Aorta (tissue), 5 donors: ENCODE measurements around the gene TMEM247. TPM values are rescaled to one million over a fixed set of nuclear protein-coding genes. Genes with fewer than 3 reads are reported as not detected.

Experiments used
- ATAC-seq: fragments of 200-7000 bp; cut with Tn5 transposase; one replicate; pipeline ENCODE4 v1.9.1; 2022; ENCODE audit warnings: moderate library complexity; ENCODE audit not compliant: low FRiP score
- DNase-seq, 2 donors: peaks; one replicate each; pipeline ENCODE4 v3.0.0-alpha.2; 2020
- H3K27ac ChIP-seq, 2 donors: one replicate each; pipeline ENCODE4 v1.5.1; 2013; ENCODE audit warnings: low read length in 2 of 2, mild to moderate bottlenecking in 2 of 2, moderate library complexity in 2 of 2, control low read depth in 1 of 2, inconsistent platforms in 1 of 2, low read depth in 1 of 2
- H3K27me3 ChIP-seq, 2 donors: one replicate each; pipeline ENCODE4 v1.6.1; 2013; ENCODE audit warnings: control low read depth in 1 of 2, low read length in 1 of 2, mild to moderate bottlenecking in 1 of 2, moderate library complexity in 1 of 2; ENCODE audit not compliant: insufficient read depth in 2 of 2, control insufficient read depth in 1 of 2
- H3K36me3 ChIP-seq, 2 donors: one replicate each; pipeline ENCODE4 v1.6.1; 2013; ENCODE audit warnings: control low read depth in 1 of 2, low read length in 1 of 2, mild to moderate bottlenecking in 1 of 2; ENCODE audit not compliant: insufficient read depth in 2 of 2, control insufficient read depth in 1 of 2
- H3K4me1 ChIP-seq, 2 donors: one replicate each; pipeline ENCODE4 v1.6.1; 2013; ENCODE audit warnings: low read length in 2 of 2, control low read depth in 1 of 2, mild to moderate bottlenecking in 1 of 2, moderate library complexity in 1 of 2; ENCODE audit not compliant: insufficient read depth in 2 of 2, control insufficient read depth in 1 of 2
- H3K4me3 ChIP-seq, 2 donors: one replicate each; pipeline ENCODE4 v1.5.1; 2013; ENCODE audit warnings: low read length in 2 of 2, control low read depth in 1 of 2, mild to moderate bottlenecking in 1 of 2
- H3K9me3 ChIP-seq: one replicate; pipeline ENCODE4 v1.6.1; 2013; ENCODE audit warnings: mild to moderate bottlenecking, low read length; ENCODE audit not compliant: control insufficient read depth
- WGBS, 2 donors: extraction: QIAGEN DNeasy Blood & Tissue Kit; methylation state at CpG; one replicate each; pipeline ENCODE4 v1.1.7; 2013; 5-methylcytosine and 5-hydroxymethylcytosine counted together
- intact Hi-C, 2 donors: fragments of 100-400 bp; cut with DNase I; formaldehyde crosslinking; loops; one replicate each; pipeline versions ENCODE4 v1.14.2 to v1.15.0; 2022
- polyA plus RNA-seq, 2 donors: library from polyadenylated mRNA; stranded (reverse); fragments of 200-250 nt; gene quantifications; one replicate each; pipeline ENCODE4 v1.2.3, GENCODE V29; 2013
- total RNA-seq, 2 donors: library from RNA; stranded (reverse); fragmentation: NEBNext Ultra II Directional; extraction: Animal tissue kit (Norgen Biotek cat#: 25700); gene quantifications; one replicate each; pipeline ENCODE4 v1.2.1, GENCODE V29; 2021
- donor health status: healthy with polysubstance abuse.
- donor health status: Bipolar disorder and iron deficiency.
- donor health status: DM: no; HTN: no; CAD: no.
- donor health status: DM: no; HTN: no; CAD: no.
- donor health status: DM: yes; HTN: yes; CAD: no.

TMEM247 gene
- total and polyA plus RNA-seq, 4 donors, result not detected

DNA sequence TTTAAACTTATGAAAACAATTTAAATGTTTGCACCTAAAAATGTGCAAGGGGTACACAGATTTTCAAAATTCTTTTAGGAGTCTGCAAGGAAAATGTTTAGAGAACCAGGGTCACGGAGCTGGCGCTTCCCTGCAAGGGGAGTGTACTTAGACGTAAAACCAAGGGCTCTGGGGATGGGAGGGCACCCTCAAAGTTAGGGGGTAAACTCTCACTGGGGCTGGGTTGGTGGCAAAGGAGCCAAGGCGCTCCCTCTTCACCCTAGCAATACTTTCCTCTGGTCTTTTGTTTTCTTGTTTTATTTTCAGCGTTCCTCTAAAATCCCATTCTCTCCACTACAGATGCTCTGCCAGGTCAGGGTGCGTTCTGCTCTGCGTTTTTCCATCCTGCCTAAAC lies 20.0 kb downstream of the TMEM247 start:
- H3K4me3 ChIP-seq, result peak overlapping the region; percentile 56 to 97
- no peak overlapping the region for H3K27ac ChIP-seq
- H3K36me3 ChIP-seq, result no peaks in the 10 kb centered on the region
- H3K27me3 ChIP-seq, result no peaks in the 10 kb centered on the region
- no peaks in the 10 kb centered on the region for H3K4me1 ChIP-seq
- DNase-seq (no peak), ATAC-seq (no peak)
- intact Hi-C loops, result no loop called here
- H3K9me3 ChIP-seq, result no peaks in the 10 kb centered on the region
- 5 to 8% methylated on average over 7 of the region's 7 CpGs for WGBS, 2 donors

GRCh38 chr2:46500801-46501200 lies 21.4 kb downstream of the TMEM247 start:
- H3K27me3 ChIP-seq, result no peaks in the 10 kb centered on the region
- intact Hi-C loops, result no loop called here
- DNase-seq, result no peak
- H3K36me3 ChIP-seq, result no peaks in the 10 kb centered on the region
- no peak overlapping the region for H3K4me3 ChIP-seq
- H3K27ac ChIP-seq, result no peak overlapping the region
- no peak for ATAC-seq
- H3K9me3 ChIP-seq, result no peaks in the 10 kb centered on the region
- 78 to 83% methylated on average over 6 of the region's 6 CpGs for WGBS, 2 donors
- no peaks in the 10 kb centered on the region for H3K4me1 ChIP-seq

DNA sequence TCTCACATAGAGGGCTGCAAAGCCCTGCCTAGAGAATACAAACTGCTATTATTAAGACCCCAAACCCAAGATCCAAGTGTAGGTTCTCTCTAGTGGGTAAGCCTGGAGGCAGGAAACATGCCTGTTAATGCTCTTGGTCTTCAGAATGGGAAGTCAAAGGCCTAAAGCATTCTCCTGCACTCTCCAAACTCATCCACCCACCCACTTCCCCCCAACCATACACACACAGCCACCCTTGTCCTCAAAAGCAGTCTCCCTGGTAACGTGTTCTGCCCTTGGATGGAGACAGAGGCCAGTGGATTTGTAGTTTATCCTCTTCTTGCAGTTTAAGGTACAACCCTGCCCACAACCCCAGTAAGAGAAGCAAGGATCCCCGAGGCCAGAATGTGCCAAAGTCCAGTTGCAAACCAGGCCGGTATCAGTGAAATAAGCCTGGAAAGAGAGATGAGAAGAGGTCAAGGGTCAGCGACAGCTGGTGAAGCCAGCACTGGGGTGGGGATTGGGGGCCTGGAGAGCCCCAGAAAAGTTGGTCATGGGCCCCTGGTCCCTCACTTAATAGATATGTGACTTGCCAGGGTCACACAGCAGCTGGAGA lies 23.0 kb downstream of the TMEM247 start:
- no peak overlapping the region for H3K4me3 ChIP-seq
- H3K27me3 ChIP-seq, result no peaks in the 10 kb centered on the region
- ATAC-seq (no peak), DNase-seq (no peak)
- 91 to 95% methylated on average over 4 of the region's 4 CpGs for WGBS, 2 donors
- intact Hi-C loops, result no loop called here
- H3K27ac ChIP-seq, result no peak overlapping the region
- no peaks in the 10 kb centered on the region for H3K9me3 ChIP-seq
- H3K36me3 ChIP-seq, result no peaks in the 10 kb centered on the region
- H3K4me1 ChIP-seq, result no peaks in the 10 kb centered on the region

DNA sequence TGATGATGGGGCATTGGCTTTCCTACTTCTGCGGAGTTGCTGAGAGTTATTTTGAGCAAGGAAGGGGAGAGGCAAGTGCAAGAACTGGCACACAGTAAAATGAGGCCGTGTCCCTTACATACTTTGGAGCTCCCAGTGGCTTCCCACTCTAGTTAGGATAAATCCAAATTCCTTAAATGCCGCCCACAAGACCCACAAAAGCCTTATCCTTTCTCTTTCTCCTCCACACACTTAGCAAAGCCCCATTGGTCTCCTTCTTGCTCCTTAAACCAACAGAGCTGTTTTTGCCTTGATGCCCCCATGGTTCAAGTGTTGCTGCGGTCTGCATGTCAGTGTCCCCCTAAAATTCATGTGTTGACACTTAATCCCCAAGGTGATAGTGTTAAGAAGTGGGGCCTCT lies 24.3 kb downstream of the TMEM247 start:
- Histone ChIP-seq H3K4me3 (no peak overlapping the region), H3K27ac (no peak overlapping the region), H3K27me3 (no peaks in the 10 kb centered on the region), H3K9me3 (no peaks in the 10 kb centered on the region), H3K4me1 (no peaks in the 10 kb centered on the region), H3K36me3 (no peaks in the 10 kb centered on the region)
- DNase-seq (no peak), ATAC-seq (no peak)
- intact Hi-C loops, result no loop called here
- 51 to 53% methylated on average over 4 of the region's 4 CpGs for WGBS, 2 donors

DNA sequence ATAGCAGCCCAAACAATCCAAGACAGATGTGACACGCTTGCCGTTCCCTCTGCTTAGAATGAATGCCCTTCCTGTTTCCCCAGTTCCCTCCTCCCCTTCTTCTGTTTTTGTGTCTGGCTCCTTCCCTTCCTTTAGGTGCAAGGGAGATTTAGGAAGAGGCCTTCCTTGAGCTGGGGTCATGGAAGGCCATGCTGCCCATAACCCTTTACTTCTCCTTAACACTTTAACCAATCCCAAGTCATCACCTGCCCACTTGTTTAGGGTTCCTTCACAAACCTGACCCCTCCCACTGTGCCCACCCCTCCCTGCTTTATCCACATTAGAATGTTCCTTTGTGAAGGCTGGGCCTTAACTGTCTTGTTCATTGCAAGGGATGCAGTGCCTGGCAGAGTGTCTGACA lies 24.9 kb downstream of the TMEM247 start:
- Histone ChIP-seq H3K4me3 (no peak overlapping the region), H3K9me3 (no peaks in the 10 kb centered on the region), H3K27ac (no peak overlapping the region), H3K4me1 (no peaks in the 10 kb centered on the region), H3K36me3 (no peaks in the 10 kb centered on the region), H3K27me3 (no peaks in the 10 kb centered on the region)
- intact Hi-C loops, result no loop called here
- 94 to 96% methylated on average over 2 of the region's 2 CpGs for WGBS, 2 donors
- ATAC-seq (no peak), DNase-seq (no peak)

GRCh38 chr2:46504685-46505471 lies 25.5 kb downstream of the TMEM247 start:
- Histone ChIP-seq H3K9me3 (no peaks in the 10 kb centered on the region), H3K4me1 (no peaks in the 10 kb centered on the region), H3K4me3 (no peak overlapping the region), H3K27ac (no peak overlapping the region), H3K36me3 (no peaks in the 10 kb centered on the region), H3K27me3 (no peaks in the 10 kb centered on the region)
- DNase-seq (no peak), ATAC-seq (no peak)
- WGBS, 2 donors, result 82 to 88% methylated on average over 8 of the region's 8 CpGs
- intact Hi-C loops, result no loop called here

DNA sequence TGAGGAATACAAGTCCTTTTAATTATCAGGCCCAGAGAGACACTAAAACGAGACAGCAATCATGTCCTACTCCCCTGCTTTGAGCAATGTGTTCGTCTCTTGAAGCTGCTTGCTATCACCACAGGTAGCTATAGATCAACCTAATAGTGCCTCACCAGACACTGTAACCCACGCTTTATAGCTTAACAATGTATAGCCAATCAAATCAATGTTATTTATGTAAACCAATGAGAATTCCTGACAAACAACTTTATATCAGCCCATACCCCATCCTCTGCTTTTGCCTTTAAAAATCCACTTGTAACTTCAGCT lies 26.1 kb downstream of the TMEM247 start:
- Histone ChIP-seq H3K4me1 (no peaks in the 10 kb centered on the region), H3K27ac (no peak overlapping the region), H3K9me3 (no peaks in the 10 kb centered on the region), H3K4me3 (no peak overlapping the region), H3K36me3 (no peaks in the 10 kb centered on the region), H3K27me3 (no peaks in the 10 kb centered on the region)
- 94 to 95% methylated on average over 3 of the region's 3 CpGs for WGBS, 2 donors
- intact Hi-C loops, result no loop called here
- no peak for DNase-seq
- ATAC-seq, result no peak

DNA sequence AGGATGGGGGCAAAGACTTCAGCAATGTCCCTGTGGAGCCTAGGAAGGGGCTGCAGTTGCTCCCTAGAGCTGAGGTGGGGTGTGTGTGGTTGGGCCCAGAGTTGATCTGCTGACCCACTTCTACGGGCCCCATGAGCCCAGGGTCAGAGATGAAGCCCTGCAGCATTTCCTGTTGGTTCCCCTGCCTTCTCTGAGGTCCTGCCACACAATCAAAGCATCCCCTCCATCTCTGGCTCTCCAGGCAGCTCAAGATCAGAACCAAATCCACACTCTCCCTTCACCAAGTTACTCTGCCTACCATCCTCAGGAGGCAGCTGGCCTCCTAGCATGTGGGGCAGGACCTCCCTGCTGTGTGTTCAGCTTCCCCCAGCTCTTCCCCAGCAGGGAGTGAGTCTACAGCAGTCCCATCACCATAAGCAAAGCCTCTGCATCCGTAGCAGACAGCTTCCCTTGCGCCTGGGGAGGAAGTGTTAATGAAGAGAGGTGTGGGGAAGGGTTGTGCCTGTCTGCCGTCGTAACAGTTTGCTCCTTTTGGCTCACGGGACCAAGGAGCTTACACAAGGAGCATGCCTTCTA lies 26.9 kb downstream of the TMEM247 start:
- no peak for ATAC-seq
- WGBS, 2 donors, result 71 to 73% methylated on average over 6 of the region's 6 CpGs
- H3K4me3 ChIP-seq, result no peak overlapping the region
- intact Hi-C loops, result no loop called here
- no peak overlapping the region for H3K27ac ChIP-seq
- H3K4me1 ChIP-seq, result no peaks in the 10 kb centered on the region
- H3K27me3 ChIP-seq, result no peaks in the 10 kb centered on the region
- DNase-seq, result no peak
- no peaks in the 10 kb centered on the region for H3K36me3 ChIP-seq
- H3K9me3 ChIP-seq, result no peaks in the 10 kb centered on the region

GRCh38 chr2:46508312-46508711 lies 28.9 kb downstream of the TMEM247 start:
- DNase-seq, result no peak
- Histone ChIP-seq H3K27me3 (no peaks in the 10 kb centered on the region), H3K27ac (no peak overlapping the region), H3K9me3 (no peaks in the 10 kb centered on the region), H3K4me1 (no peaks in the 10 kb centered on the region), H3K4me3 (no peak overlapping the region), H3K36me3 (no peaks in the 10 kb centered on the region)
- intact Hi-C loops, result no loop called here
- 96 to 100% methylated on average over 3 of the region's 3 CpGs for WGBS, 2 donors
- ATAC-seq, result no peak
